ENCODE results near the gene CDX1.

Gene CDX1

GRCh38 chr5:150138551-150139265 lies 27.9 kb upstream of the CDX1 start:
- H3F3A ChIP-seq (ENCODE audit: insufficient read depth, low read length) = no peaks in the 10 kb centered on the region
- H4K20me1 ChIP-seq (ENCODE audit: insufficient read depth, low read length) = no peaks in the 10 kb centered on the region
- no peaks in the 10 kb centered on the region for H3K36me3 ChIP-seq (ENCODE audit: insufficient read depth, low read length)
- no peaks in the 10 kb centered on the region for H3K79me2 ChIP-seq (ENCODE audit: insufficient read depth, low read length)
- H3K9me3 ChIP-seq (ENCODE audit: low read length) = no peaks in the 10 kb centered on the region
- H3K9me2 ChIP-seq (ENCODE audit: low read depth, low read length) = no peaks in the 10 kb centered on the region
- H3K4me2 ChIP-seq (ENCODE audit: low read length) = no peak overlapping the region
- no peak overlapping the region for H3K9ac ChIP-seq (ENCODE audit: low read length)
- H3K4me1 ChIP-seq (ENCODE audit: insufficient read depth, low read length, severe bottlenecking) = no peaks in the 10 kb centered on the region
- no peak overlapping the region for H3K4me3 ChIP-seq (ENCODE audit: low read depth, low read length, poor library complexity, severe bottlenecking)
- H3K27ac ChIP-seq (ENCODE audit: low read depth, low read length, poor library complexity, severe bottlenecking) = no peak overlapping the region
- TF ChIP-seq CTCF (IDR thresholded peaks at IDR 0.05; ENCODE audit: low read length) (no peak), EZH2 (IDR thresholded peaks at IDR 0.05; ENCODE audit: borderline replicate concordance, low read length) (no peak)
- H3K27me3 ChIP-seq (ENCODE audit: insufficient read depth, low read length) = no peaks in the 10 kb centered on the region
- H2AFZ ChIP-seq (ENCODE audit: low read length) = no peak overlapping the region

GRCh38 chr5:150139334-150139733 lies 27.2 kb upstream of the CDX1 start:
- no peaks in the 10 kb centered on the region for H4K20me1 ChIP-seq (ENCODE audit: insufficient read depth, low read length)
- no peak overlapping the region for H3K9ac ChIP-seq (ENCODE audit: low read length)
- H3K36me3 ChIP-seq (ENCODE audit: insufficient read depth, low read length) = no peaks in the 10 kb centered on the region
- H3K9me2 ChIP-seq (ENCODE audit: low read depth, low read length) = no peaks in the 10 kb centered on the region
- no peak overlapping the region for H2AFZ ChIP-seq (ENCODE audit: low read length)
- no peak overlapping the region for H3K4me2 ChIP-seq (ENCODE audit: low read length)
- H3F3A ChIP-seq (ENCODE audit: insufficient read depth, low read length) = no peaks in the 10 kb centered on the region
- H3K27me3 ChIP-seq (ENCODE audit: insufficient read depth, low read length) = no peaks in the 10 kb centered on the region
- no peak overlapping the region for H3K4me3 ChIP-seq (ENCODE audit: low read depth, low read length, poor library complexity, severe bottlenecking)
- H3K79me2 ChIP-seq (ENCODE audit: insufficient read depth, low read length) = no peaks in the 10 kb centered on the region
- no peak overlapping the region for H3K27ac ChIP-seq (ENCODE audit: low read depth, low read length, poor library complexity, severe bottlenecking)
- no peaks in the 10 kb centered on the region for H3K4me1 ChIP-seq (ENCODE audit: insufficient read depth, low read length, severe bottlenecking)
- no peak for TF ChIP-seq EZH2 (IDR thresholded peaks at IDR 0.05; ENCODE audit: borderline replicate concordance, low read length)
- no peak for TF ChIP-seq CTCF (IDR thresholded peaks at IDR 0.05; ENCODE audit: low read length)
- H3K9me3 ChIP-seq (ENCODE audit: low read length) = no peaks in the 10 kb centered on the region

- H3K36me3 ChIP-seq (ENCODE audit: insufficient read depth, low read length) = no peaks in the 10 kb centered on the region
- no peak overlapping the region for H2AFZ ChIP-seq (ENCODE audit: low read length)
- no peaks in the 10 kb centered on the region for H4K20me1 ChIP-seq (ENCODE audit: insufficient read depth, low read length)
- no peaks in the 10 kb centered on the region for H3F3A ChIP-seq (ENCODE audit: insufficient read depth, low read length)
- no peak overlapping the region for H3K9ac ChIP-seq (ENCODE audit: low read length)
- no peaks in the 10 kb centered on the region for H3K4me1 ChIP-seq (ENCODE audit: insufficient read depth, low read length, severe bottlenecking)
- no peaks in the 10 kb centered on the region for H3K9me3 ChIP-seq (ENCODE audit: low read length)
- no peak overlapping the region for H3K4me3 ChIP-seq (ENCODE audit: low read depth, low read length, poor library complexity, severe bottlenecking)
- H3K9me2 ChIP-seq (ENCODE audit: low read depth, low read length) = no peaks in the 10 kb centered on the region
- H3K27me3 ChIP-seq (ENCODE audit: insufficient read depth, low read length) = peaks cover 4% of the 10 kb centered on the region; the same call in 1 of the 2 replicates
- no peak overlapping the region for H3K27ac ChIP-seq (ENCODE audit: low read depth, low read length, poor library complexity, severe bottlenecking)
- no peak for TF ChIP-seq EZH2 (IDR thresholded peaks at IDR 0.05; ENCODE audit: borderline replicate concordance, low read length)
- no peak for TF ChIP-seq CTCF (IDR thresholded peaks at IDR 0.05; ENCODE audit: low read length)
- H3K79me2 ChIP-seq (ENCODE audit: insufficient read depth, low read length) = no peaks in the 10 kb centered on the region
- no peak overlapping the region for H3K4me2 ChIP-seq (ENCODE audit: low read length)
Measured at GRCh38 chr5:150140830-150141229, 25.7 kb upstream of the CDX1 start.

Data from OCI-LY1 (cell line).